K562 (cell line): ENCODE data around the gene KIAA2012. TPM values are rescaled to one million over a fixed set of nuclear protein-coding genes. Genes with fewer than 3 reads are reported as not detected.

Experiments
- ADNP ChIP-seq: fragments of 200-800 bp; sonication (Bioruptor generic); IDR thresholded peaks from 2 replicates; pipeline ENCODE4 v1.6.1; 2016; ENCODE audit warnings: missing genetic modification characterization, missing compliant biosample characterization
- CSDE1 ChIP-seq, 2 experiments: fragments of 450-650 bp; IDR thresholded peaks; 2 replicates each; pipeline ENCODE4 v1.6.1; 2016; ENCODE audit warnings: mild to moderate bottlenecking in 1 of 2
- CXXC5 ChIP-seq: fragments of 250-450 bp; sonication (Bioruptor Pico); IDR thresholded peaks from 2 replicates; pipeline ENCODE4 v1.8.0; 2022; ENCODE audit warnings: inconsistent platforms, mild to moderate bottlenecking, moderate library complexity
- FOXP1 ChIP-seq: sonication (generic); formaldehyde crosslinking; IDR thresholded peaks from 2 replicates; pipeline ENCODE4 v1.8.0; 2022; ENCODE audit warnings: mild to moderate bottlenecking, missing genetic modification reagents
- KDM5B ChIP-seq: fragments of 200-600 bp; sonication (generic); IDR thresholded peaks from 2 replicates; pipeline ENCODE4 v1.6.1; 2012; ENCODE audit warnings: low read depth, mild to moderate bottlenecking, moderate library complexity, low read length, control low read depth, inconsistent platforms; ENCODE audit not compliant: insufficient replicate concordance
- MTF1 ChIP-seq: fragments of 250-450 bp; sonication (Bioruptor Pico); IDR thresholded peaks from 2 replicates; pipeline ENCODE4 v1.9.0; 2021; ENCODE audit warnings: moderate library complexity, mild to moderate bottlenecking, inconsistent platforms, borderline replicate concordance
- NEUROD1 ChIP-seq: fragments of 150-350 bp; IDR thresholded peaks from 2 replicates; pipeline ENCODE4 v1.6.1; 2014; ENCODE audit warnings: borderline replicate concordance, low read length, low read depth; ENCODE audit not compliant: partially characterized antibody
- POLR3A ChIP-seq: IDR thresholded peaks from 2 replicates; pipeline ENCODE4 v1.6.1; 2011; ENCODE audit warnings: borderline replicate concordance, mild to moderate bottlenecking, moderate library complexity; ENCODE audit not compliant: insufficient read length, insufficient read depth; ENCODE audit errors: extremely low read depth
- RBM17 ChIP-seq: fragments of 200-400 bp; formaldehyde crosslinking; IDR thresholded peaks from 2 replicates; pipeline ENCODE4 v1.6.1; 2017; ENCODE audit warnings: low read depth, mild to moderate bottlenecking, low read length, borderline replicate concordance
- RREB1 ChIP-seq: fragments of 250-450 bp; sonication (Bioruptor Pico); IDR thresholded peaks from 2 replicates; pipeline ENCODE4 v1.4.0; 2020
- SNAPC5 ChIP-seq: fragments of 250-450 bp; sonication (Bioruptor Pico); IDR thresholded peaks from 2 replicates; pipeline ENCODE4 v1.8.0; 2021; ENCODE audit warnings: moderate library complexity, mild to moderate bottlenecking, inconsistent platforms
- SOX6 ChIP-seq: fragments of 450-650 bp; IDR thresholded peaks from 2 replicates; pipeline ENCODE4 v1.6.1; 2014; ENCODE audit warnings: mild to moderate bottlenecking
- TCF3 ChIP-seq: sonication (generic); formaldehyde crosslinking; IDR thresholded peaks from 2 replicates; pipeline ENCODE4 v1.4.0; 2020; ENCODE audit warnings: mild to moderate bottlenecking, missing genetic modification reagents
- TFAM ChIP-seq: fragments of 250-450 bp; sonication (Bioruptor Pico); conservative IDR thresholded peaks from 2 replicates; pipeline ENCODE4 v1.5.0; 2021; ENCODE audit warnings: mild to moderate bottlenecking, moderate library complexity
- THRA ChIP-seq: fragments of 450-650 bp; IDR thresholded peaks from 2 replicates; pipeline ENCODE4 v1.6.1; 2017; ENCODE audit warnings: mild to moderate bottlenecking, moderate library complexity
- ZNF699 ChIP-seq: fragments of 250-450 bp; sonication (Bioruptor Pico); IDR thresholded peaks from 2 replicates; pipeline ENCODE4 v1.8.0; 2021; ENCODE audit warnings: mild to moderate bottlenecking, moderate library complexity; ENCODE audit not compliant: insufficient replicate concordance
- polyA plus RNA-seq, 8 experiments: library from polyadenylated mRNA; depleted of rRNA in 4 of 8; stranded (reverse) in 5 of 8; unstranded in 3 of 8; fragments of >200 nt; fragmentation: Nextera tagmentation in 2 of 8; fragmentation: Illumina TruSeq in 1 of 8; extraction: Ambion mirVana in 2 of 8; extraction: Trizol in 1 of 8; gene quantifications; 2 replicates each; pipeline versions ENCODE4 v1.2.1 to v1.2.3, GENCODE V29; 2011 to 2014; ENCODE audit warnings: inconsistent platforms in 1 of 8, missing spikeins in 1 of 8
- total RNA-seq, 7 experiments: library from RNA; depleted of rRNA in 6 of 7; stranded (reverse); fragments of >200 nt in 6 of 7; fragmentation: Illumina TruSeq in 2 of 7; extraction: Trizol in 2 of 7; gene quantifications; 2 replicates each; pipeline versions ENCODE4 v1.2.1 to v1.2.3, GENCODE V29; 2011 to 2021; ENCODE audit warnings: low replicate concordance in 1 of 7
- TF ChIP-seq, protein P1 (sequence below): sonication (generic); formaldehyde crosslinking; IDR thresholded peaks from 2 replicates; pipeline ENCODE4 v1.8.0; 2022; ENCODE audit warnings: mild to moderate bottlenecking, missing genetic modification reagents
- TF ChIP-seq, protein P2 (sequence below): IDR thresholded peaks from 2 replicates; pipeline ENCODE4 v1.6.1; 2012; ENCODE audit warnings: low read depth, low read length, improper control_type of control experiment, borderline replicate concordance

The KIAA2012 gene
- total and polyA plus RNA-seq, 9 of the 15 experiments (the other 6 are each of a cell fraction or from before 2014, with no cell fraction given) = not detected

GRCh38 chr2:202221873-202222272, 148.8 kb downstream of the KIAA2012 start (continued):
- TF ChIP-seq THRA (no peak), ZNF699 (CRISPR knock-in tag) (no peak), SNAPC5 (no peak), TFAM (CRISPR knock-in tag) (no peak), KDM5B (no peak), ADNP (tag) (no peak), FOXP1 (no peak), RREB1 (CRISPR knock-in tag) (no peak), RBM17 (no peak), MTF1 (CRISPR knock-in tag) (no peak), SOX6 (peak; percentile 89), CSDE1 (IDR thresholded peaks at IDR 0.05) (no peak), CXXC5 (no peak), POLR3A (no peak), TCF3 (CRISPR knock-in tag) (peak; percentile 85), NEUROD1 (peak; percentile 44)
- TF ChIP-seq, protein P1, sequence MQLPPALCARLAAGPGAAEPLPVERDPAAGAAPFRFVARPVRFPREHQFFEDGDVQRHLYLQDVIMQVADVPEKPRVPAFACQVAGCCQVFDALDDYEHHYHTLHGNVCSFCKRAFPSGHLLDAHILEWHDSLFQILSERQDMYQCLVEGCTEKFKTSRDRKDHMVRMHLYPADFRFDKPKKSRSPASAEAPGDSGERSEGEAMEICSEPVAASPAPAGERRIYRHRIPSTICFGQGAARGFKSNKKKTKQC = no peak
- TF ChIP-seq, protein P2, sequence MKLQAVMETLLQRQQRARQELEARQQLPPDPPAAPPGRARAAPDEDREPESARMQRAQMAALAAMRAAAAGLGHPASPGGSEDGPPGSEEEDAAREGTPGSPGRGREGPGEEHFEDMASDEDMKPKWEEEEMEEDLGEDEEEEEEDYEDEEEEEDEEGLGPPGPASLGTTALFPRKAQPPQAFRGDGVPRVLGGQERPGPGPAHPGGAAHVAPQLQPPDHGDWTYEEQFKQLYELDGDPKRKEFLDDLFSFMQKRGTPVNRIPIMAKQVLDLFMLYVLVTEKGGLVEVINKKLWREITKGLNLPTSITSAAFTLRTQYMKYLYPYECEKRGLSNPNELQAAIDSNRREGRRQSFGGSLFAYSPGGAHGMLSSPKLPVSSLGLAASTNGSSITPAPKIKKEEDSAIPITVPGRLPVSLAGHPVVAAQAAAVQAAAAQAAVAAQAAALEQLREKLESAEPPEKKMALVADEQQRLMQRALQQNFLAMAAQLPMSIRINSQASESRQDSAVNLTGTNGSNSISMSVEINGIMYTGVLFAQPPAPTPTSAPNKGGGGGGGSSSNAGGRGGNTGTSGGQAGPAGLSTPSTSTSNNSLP = no peak
